H9 (cell line): ENCODE results near the gene ZNF664. TPM values are rescaled to one million over a fixed set of nuclear protein-coding genes. Genes with fewer than 3 reads are reported as not detected.

Experiments
- DNase-seq: peaks from one replicate; pipeline ENCODE4 v3.0.0-alpha.2; 2017
- H2AFZ ChIP-seq: one replicate; pipeline ENCODE4 v1.6.1; 2013; ENCODE audit warnings: mild to moderate bottlenecking, low read length, control low read depth, moderate library complexity
- H2AK5ac ChIP-seq: 2 replicates; pipeline ENCODE4 v1.6.1; 2013; ENCODE audit warnings: low read length, control low read depth, mixed read lengths; ENCODE audit not compliant: insufficient read length
- H2BK120ac ChIP-seq: one replicate; pipeline ENCODE4 v1.6.1; 2013; ENCODE audit warnings: low read depth, mild to moderate bottlenecking, low read length, control low read depth, inconsistent platforms; ENCODE audit not compliant: poor library complexity, severe bottlenecking
- H2BK12ac ChIP-seq: 2 replicates; pipeline ENCODE4 v1.6.1; 2013; ENCODE audit warnings: low read length, control low read depth, mixed read lengths, low read depth; ENCODE audit not compliant: insufficient read length
- H2BK15ac ChIP-seq: 2 replicates; pipeline ENCODE4 v1.6.1; 2013; ENCODE audit warnings: low read depth, low read length, control low read depth
- H2BK20ac ChIP-seq: one replicate; pipeline ENCODE4 v1.6.1; 2013; ENCODE audit warnings: low read depth, mild to moderate bottlenecking, low read length, control low read depth, inconsistent platforms; ENCODE audit not compliant: poor library complexity, severe bottlenecking
- H2BK5ac ChIP-seq: 2 replicates; pipeline ENCODE4 v1.6.1; 2013; ENCODE audit warnings: low read length, control low read depth, mixed read lengths; ENCODE audit not compliant: insufficient read length
- H3K14ac ChIP-seq: 2 replicates; pipeline ENCODE4 v1.6.1; 2013; ENCODE audit warnings: low read length, control low read depth; ENCODE audit not compliant: insufficient read depth
- H3K18ac ChIP-seq: 2 replicates; pipeline ENCODE4 v1.6.1; 2013; ENCODE audit warnings: low read depth, mild to moderate bottlenecking, mixed read lengths, low read length, control low read depth; ENCODE audit not compliant: insufficient read length
- H3K23ac ChIP-seq: 2 replicates; pipeline ENCODE4 v1.6.1; 2013; ENCODE audit warnings: low read length, control low read depth, mixed read lengths, low read depth; ENCODE audit not compliant: insufficient read length
- H3K23me2 ChIP-seq: 2 replicates; pipeline ENCODE4 v1.6.1; 2013; ENCODE audit warnings: low read depth, mild to moderate bottlenecking, mixed read lengths, low read length, control low read depth; ENCODE audit not compliant: insufficient read length, poor library complexity, severe bottlenecking
- H3K27ac ChIP-seq: 2 replicates; pipeline ENCODE4 v1.5.1; 2013; ENCODE audit warnings: low read length, control low read depth, mixed read lengths, low read depth; ENCODE audit not compliant: insufficient read length
- H3K27me3 ChIP-seq: 2 replicates; pipeline ENCODE4 v1.6.1; 2013; ENCODE audit warnings: low read length, control low read depth, inconsistent platforms; ENCODE audit not compliant: insufficient read depth
- H3K4ac ChIP-seq: 2 replicates; pipeline ENCODE4 v1.6.1; 2013; ENCODE audit warnings: low read depth, mild to moderate bottlenecking, control low read depth, inconsistent platforms, low read length, moderate library complexity
- H3K4me1 ChIP-seq: 2 replicates; pipeline ENCODE4 v1.6.1; 2013; ENCODE audit warnings: low read length, control low read depth, inconsistent platforms; ENCODE audit not compliant: insufficient read depth
- H3K4me2 ChIP-seq: 2 replicates; pipeline ENCODE4 v1.6.1; 2013; ENCODE audit warnings: low read length, control low read depth, mixed read lengths; ENCODE audit not compliant: insufficient read length, insufficient read depth
- H3K56ac ChIP-seq: 2 replicates; pipeline ENCODE4 v1.6.1; 2013; ENCODE audit warnings: low read depth, mild to moderate bottlenecking, mixed read lengths, low read length, control low read depth; ENCODE audit not compliant: insufficient read length
- H3K79me1 ChIP-seq: 2 replicates; pipeline ENCODE4 v1.6.1; 2013; ENCODE audit warnings: low read depth, mild to moderate bottlenecking, moderate library complexity, low read length, control low read depth, inconsistent platforms; ENCODE audit not compliant: insufficient read depth, poor library complexity, severe bottlenecking
- H3K79me2 ChIP-seq: 2 replicates; pipeline ENCODE4 v1.6.1; 2013; ENCODE audit warnings: low read length, control low read depth, inconsistent platforms; ENCODE audit not compliant: insufficient read depth
- H3K9ac ChIP-seq: 2 replicates; pipeline ENCODE4 v1.6.1; 2013; ENCODE audit warnings: low read length, control low read depth, mixed read lengths; ENCODE audit not compliant: insufficient read length; ENCODE audit errors: extremely low read depth
- H3K9me3 ChIP-seq: one replicate; pipeline ENCODE4 v1.6.1; 2013; ENCODE audit warnings: low read depth, low read length, inconsistent platforms; ENCODE audit not compliant: control insufficient read depth
- H3T11ph ChIP-seq: one replicate; pipeline ENCODE4 v1.6.1; 2013; ENCODE audit warnings: mild to moderate bottlenecking, low read length, control low read depth, inconsistent platforms
- H4K20me1 ChIP-seq: one replicate; pipeline ENCODE4 v1.6.1; 2013; ENCODE audit not compliant: control insufficient read depth, insufficient read length, insufficient read depth
- H4K5ac ChIP-seq: 2 replicates; pipeline ENCODE4 v1.6.1; 2013; ENCODE audit warnings: low read depth, mild to moderate bottlenecking, mixed read lengths, low read length, control low read depth; ENCODE audit not compliant: insufficient read length
- H4K8ac ChIP-seq: replicated peaks from 2 replicates; pipeline ENCODE4 v1.6.1; 2013; ENCODE audit warnings: low read length, control low read depth, mixed read lengths, low read depth; ENCODE audit not compliant: insufficient read length
- H4K91ac ChIP-seq: 2 replicates; pipeline ENCODE4 v1.6.1; 2013; ENCODE audit warnings: low read depth, mild to moderate bottlenecking, moderate library complexity, mixed read lengths, low read length, control low read depth; ENCODE audit not compliant: insufficient read length
- H3K27ac Mint-ChIP-seq, 3 experiments: 2 replicates in 2 of 3; 3 replicates in 1 of 3; pipeline ENCODE4 v1.8.0; 2020 to 2021; ENCODE audit warnings: mixed read lengths in 3 of 3, mild to moderate bottlenecking in 1 of 3, moderate library complexity in 1 of 3
- H3K27me3 Mint-ChIP-seq: 2 replicates; pipeline ENCODE4 v1.8.0; 2021; ENCODE audit warnings: low read depth, mild to moderate bottlenecking, moderate library complexity, mixed read lengths
- H3K36me3 Mint-ChIP-seq, 3 experiments: 2 replicates in 2 of 3; 3 replicates in 1 of 3; pipeline ENCODE4 v1.8.0; 2020 to 2021; ENCODE audit warnings: low read depth in 3 of 3, mixed read lengths in 3 of 3; ENCODE audit not compliant: insufficient read depth in 1 of 3
- H3K4me1 Mint-ChIP-seq, 2 experiments: 2 replicates each; pipeline ENCODE4 v1.8.0; 2020; ENCODE audit warnings: mixed read lengths in 2 of 2
- H3K4me3 Mint-ChIP-seq, 2 experiments: 2 replicates in 1 of 2; 3 replicates in 1 of 2; pipeline ENCODE4 v1.8.0; 2020 to 2021; ENCODE audit warnings: mild to moderate bottlenecking in 2 of 2, mixed read lengths in 2 of 2, moderate library complexity in 1 of 2
- H3K9me3 Mint-ChIP-seq, 2 experiments: 2 replicates in 1 of 2; 3 replicates in 1 of 2; pipeline ENCODE4 v1.8.0; 2020; ENCODE audit warnings: mild to moderate bottlenecking in 2 of 2, mixed read lengths in 2 of 2, moderate library complexity in 1 of 2
- WGBS: extraction: QIAGEN DNeasy Blood & Tissue Kit; methylation state at CpG from one replicate; pipeline ENCODE4 v1.1.7; 2013; ENCODE audit warnings: missing lambda C conversion rate, low lambda C conversion rate, mixed read lengths; ENCODE audit not compliant: insufficient read length; ENCODE audit errors: extremely low coverage; 5-methylcytosine and 5-hydroxymethylcytosine counted together
- total RNA-seq: library from RNA; stranded (reverse); gene quantifications from 2 replicates; pipeline ENCODE4 v1.2.1, GENCODE V29; 2021
- TF ChIP-seq, protein P1 (sequence below): fragments of 200-600 bp; sonication (generic); conservative IDR thresholded peaks from 3 replicates; pipeline ENCODE4 v1.8.0; 2021; ENCODE audit warnings: antibody characterized with exemption, mild to moderate bottlenecking

The ZNF664 gene
- total RNA-seq, 1 experiment from 2014 or later, result 29.5 TPM

DNA sequence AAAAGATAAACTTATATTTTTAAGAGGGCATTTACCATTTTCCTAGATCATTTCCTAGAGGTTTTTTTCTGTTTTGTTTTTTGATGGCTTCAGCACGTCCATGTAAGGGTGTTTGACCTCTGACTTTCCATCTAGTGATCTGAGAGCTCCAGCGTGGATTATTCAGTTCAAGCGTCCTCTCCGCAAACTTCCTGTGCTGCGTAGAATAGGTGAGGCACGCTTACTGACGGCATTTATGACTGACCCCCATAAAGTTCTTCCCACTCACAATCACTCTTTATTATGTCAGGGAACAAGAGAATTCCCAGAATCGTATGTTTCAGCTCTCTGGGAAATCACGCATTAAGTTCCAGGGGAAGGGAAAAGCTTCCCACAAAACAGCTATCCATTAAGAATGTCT is 16.8 kb upstream of the ZNF664 start:
- Histone ChIP-seq H3K18ac (no peak overlapping the region), H4K8ac (no peak overlapping the region), H4K5ac (no peak overlapping the region), H3K56ac (no peak overlapping the region), H4K20me1 (no peaks in the 10 kb centered on the region), H3K4me1 (no peaks in the 10 kb centered on the region), H3K9ac (no peak overlapping the region), H3K4ac (no peak overlapping the region), H2AK5ac (no peak overlapping the region), H3K79me2 (no peaks in the 10 kb centered on the region), H2BK120ac (no peak overlapping the region), H4K91ac (no peak overlapping the region), H2BK5ac (no peak overlapping the region), H3K27me3 (peaks cover 14% of the 10 kb centered on the region), H3K79me1 (no peaks in the 10 kb centered on the region), H3K14ac (no peak overlapping the region), H2AFZ (no peak overlapping the region), H2BK15ac (no peak overlapping the region), H3K27ac (no peak overlapping the region), H3K23ac (no peak overlapping the region), H3K4me2 (no peak overlapping the region), H3K23me2 (no peaks in the 10 kb centered on the region), H2BK20ac (no peak overlapping the region), H3K9me3 (no peaks in the 10 kb centered on the region), H2BK12ac (no peak overlapping the region), H3T11ph (no peak overlapping the region)
- Mint-ChIP-seq H3K27me3 (peaks cover 100% of the 10 kb centered on the region), H3K4me1 (no peaks in the 10 kb centered on the region), H3K9me3 (no peaks in the 10 kb centered on the region), H3K36me3 (no peaks in the 10 kb centered on the region), H3K27ac (no peak overlapping the region), H3K4me3 (no peak overlapping the region)
- TF ChIP-seq, protein P1, sequence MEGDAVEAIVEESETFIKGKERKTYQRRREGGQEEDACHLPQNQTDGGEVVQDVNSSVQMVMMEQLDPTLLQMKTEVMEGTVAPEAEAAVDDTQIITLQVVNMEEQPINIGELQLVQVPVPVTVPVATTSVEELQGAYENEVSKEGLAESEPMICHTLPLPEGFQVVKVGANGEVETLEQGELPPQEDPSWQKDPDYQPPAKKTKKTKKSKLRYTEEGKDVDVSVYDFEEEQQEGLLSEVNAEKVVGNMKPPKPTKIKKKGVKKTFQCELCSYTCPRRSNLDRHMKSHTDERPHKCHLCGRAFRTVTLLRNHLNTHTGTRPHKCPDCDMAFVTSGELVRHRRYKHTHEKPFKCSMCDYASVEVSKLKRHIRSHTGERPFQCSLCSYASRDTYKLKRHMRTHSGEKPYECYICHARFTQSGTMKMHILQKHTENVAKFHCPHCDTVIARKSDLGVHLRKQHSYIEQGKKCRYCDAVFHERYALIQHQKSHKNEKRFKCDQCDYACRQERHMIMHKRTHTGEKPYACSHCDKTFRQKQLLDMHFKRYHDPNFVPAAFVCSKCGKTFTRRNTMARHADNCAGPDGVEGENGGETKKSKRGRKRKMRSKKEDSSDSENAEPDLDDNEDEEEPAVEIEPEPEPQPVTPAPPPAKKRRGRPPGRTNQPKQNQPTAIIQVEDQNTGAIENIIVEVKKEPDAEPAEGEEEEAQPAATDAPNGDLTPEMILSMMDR, result no peak
- DNase-seq, result no peak
- WGBS, result no CpG with 5 or more reads among the region's 9 CpGs
